Panc1 (cell line): ENCODE data around the gene SGIP1. TPM values are rescaled to one million over a fixed set of nuclear protein-coding genes. Genes with fewer than 3 reads are reported as not detected.

Experiments
- ATAC-seq: fragments of 200-7000 bp; cut with Tn5 transposase; 2 replicates; pipeline ENCODE4 v1.9.1; 2020; ENCODE audit warnings: mild to moderate bottlenecking, moderate library complexity
- BruUV-seq: library from RNA; stranded (reverse); fragments of 400-500 nt; replicated peaks from 2 replicates; lab custom pipeline; 2021; lab: Mats Ljungman, UMichigan
- CTCF ChIA-PET: fragments of 300-600 bp; sonication (Branson Sonifier 250); formaldehyde crosslinking; loops from one replicate; lab custom pipeline; 2022; ENCODE audit warnings: antibody characterized with exemption; lab: Charles Lee
- POLR2A ChIA-PET: fragments of 300-600 bp; sonication (Branson Sonifier 250); formaldehyde crosslinking; loops from one replicate; lab custom pipeline; 2022; ENCODE audit warnings: antibody characterized with exemption; lab: Charles Lee
- DNase-seq: peaks from one replicate; pipeline ENCODE4 v3.0.0-alpha.2; 2010; ENCODE audit warnings: low read depth, low spot score
- H3K27ac ChIP-seq: 2 replicates; pipeline ENCODE4 v1.5.1; 2011; ENCODE audit warnings: mild to moderate bottlenecking, low read length, inconsistent platforms
- H3K27me3 ChIP-seq: fragments of 200-500 bp; sonication (Bioruptor generic); 2 replicates; pipeline ENCODE4 v1.6.0; 2014; ENCODE audit warnings: low read length, inconsistent platforms; ENCODE audit not compliant: control insufficient read depth, insufficient read depth
- H3K36me3 ChIP-seq: fragments of 200-500 bp; sonication (Bioruptor generic); 2 replicates; pipeline ENCODE4 v1.5.1; 2014; ENCODE audit warnings: inconsistent platforms, mild to moderate bottlenecking, low read length, moderate library complexity; ENCODE audit not compliant: control insufficient read depth, insufficient read depth
- H3K4me1 ChIP-seq: 2 replicates; pipeline ENCODE4 v1.5.1; 2011; ENCODE audit warnings: inconsistent platforms, mild to moderate bottlenecking, low read length, moderate library complexity; ENCODE audit not compliant: control insufficient read depth, insufficient read depth
- H3K4me3 ChIP-seq, 2 experiments: 2 replicates each; pipeline ENCODE4 v1.5.1; 2011 to 2012; ENCODE audit warnings: low read depth in 2 of 2, low read length in 2 of 2, mild to moderate bottlenecking in 2 of 2, inconsistent platforms in 1 of 2, moderate library complexity in 1 of 2
- H3K9me3 ChIP-seq: fragments of 200-500 bp; sonication (Bioruptor generic); 2 replicates; pipeline ENCODE4 v1.5.1; 2014; ENCODE audit warnings: low read depth, mild to moderate bottlenecking, inconsistent platforms, low read length, moderate library complexity; ENCODE audit not compliant: control insufficient read depth, insufficient read depth
- POLR2AphosphoS5 ChIP-seq: IDR thresholded peaks from 2 replicates; pipeline ENCODE4 v1.6.1; 2012; ENCODE audit warnings: mild to moderate bottlenecking, low read depth, low read length, moderate library complexity
- SIN3A ChIP-seq: IDR thresholded peaks from 2 replicates; pipeline ENCODE4 v1.6.1; 2012; ENCODE audit warnings: low read depth, mild to moderate bottlenecking, low read length, moderate library complexity, borderline replicate concordance; ENCODE audit not compliant: insufficient read depth
- TCF7L2 ChIP-seq: IDR thresholded peaks from 2 replicates; pipeline ENCODE4 v1.6.1; 2011; ENCODE audit warnings: mild to moderate bottlenecking, low read depth, low read length, inconsistent platforms
- in situ Hi-C: cut with HindIII; loops from 2 replicates; pipeline ENCODE4 v1.10.0; 2016; ENCODE audit warnings: low sequenced_read_pairs, low pct_unique_long_range_greater_than_20kb
- intact Hi-C: fragments of 100-400 bp; cut with micrococcal nuclease; formaldehyde crosslinking; loops from one replicate; pipeline ENCODE4 v1.10.0; 2022; ENCODE audit not compliant: unreplicated experiment
- total RNA-seq: library from RNA; stranded (reverse); gene quantifications from one replicate; pipeline ENCODE4 v1.2.1, GENCODE V29; 2021; ENCODE audit not compliant: unreplicated experiment
- TF ChIP-seq, protein P1 (sequence below): fragments of 450-650 bp; IDR thresholded peaks from 2 replicates; pipeline ENCODE4 v1.5.1; 2017; ENCODE audit warnings: mild to moderate bottlenecking
- TF ChIP-seq, protein P2 (sequence below), 2 experiments: IDR thresholded peaks; 2 replicates each; pipeline ENCODE4 v1.6.1; 2011 to 2012; ENCODE audit warnings: low read depth in 2 of 2, control low read depth in 1 of 2, low read length in 1 of 2, mild to moderate bottlenecking in 1 of 2, moderate library complexity in 1 of 2; ENCODE audit not compliant: insufficient read depth in 1 of 2

SGIP1 gene
- total RNA-seq, 1 experiment from 2014 or later = 1.6 TPM

DNA sequence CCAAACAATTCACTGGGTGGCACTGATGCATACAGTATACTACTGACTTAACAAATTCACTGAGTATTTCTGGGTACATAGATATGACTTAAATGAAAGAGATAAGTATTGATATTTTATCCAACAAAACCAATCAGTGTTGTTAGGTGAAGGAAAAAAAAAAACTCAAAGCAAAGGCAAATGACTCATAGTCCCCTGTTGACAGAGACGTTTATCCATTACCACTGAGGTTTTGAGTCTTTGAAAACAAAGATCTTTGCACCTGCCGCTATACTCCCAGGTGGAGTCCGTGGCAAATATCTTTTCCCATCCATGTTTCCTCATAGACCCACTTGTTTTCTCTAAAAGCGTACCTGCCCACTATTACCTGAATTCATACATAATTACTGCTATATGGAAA, 236.7 kb downstream of the SGIP1 start:
- no peak overlapping the region for H3K27ac ChIP-seq
- DNase-seq (no peak), ATAC-seq (no peak)
- H3K4me3 ChIP-seq = no peak overlapping the region
- ChIA-PET POLR2A (no interaction called here), CTCF (no interaction called here)
- in situ Hi-C loops (no loop called here), intact Hi-C loops (no loop called here)
- TF ChIP-seq, protein P1, sequence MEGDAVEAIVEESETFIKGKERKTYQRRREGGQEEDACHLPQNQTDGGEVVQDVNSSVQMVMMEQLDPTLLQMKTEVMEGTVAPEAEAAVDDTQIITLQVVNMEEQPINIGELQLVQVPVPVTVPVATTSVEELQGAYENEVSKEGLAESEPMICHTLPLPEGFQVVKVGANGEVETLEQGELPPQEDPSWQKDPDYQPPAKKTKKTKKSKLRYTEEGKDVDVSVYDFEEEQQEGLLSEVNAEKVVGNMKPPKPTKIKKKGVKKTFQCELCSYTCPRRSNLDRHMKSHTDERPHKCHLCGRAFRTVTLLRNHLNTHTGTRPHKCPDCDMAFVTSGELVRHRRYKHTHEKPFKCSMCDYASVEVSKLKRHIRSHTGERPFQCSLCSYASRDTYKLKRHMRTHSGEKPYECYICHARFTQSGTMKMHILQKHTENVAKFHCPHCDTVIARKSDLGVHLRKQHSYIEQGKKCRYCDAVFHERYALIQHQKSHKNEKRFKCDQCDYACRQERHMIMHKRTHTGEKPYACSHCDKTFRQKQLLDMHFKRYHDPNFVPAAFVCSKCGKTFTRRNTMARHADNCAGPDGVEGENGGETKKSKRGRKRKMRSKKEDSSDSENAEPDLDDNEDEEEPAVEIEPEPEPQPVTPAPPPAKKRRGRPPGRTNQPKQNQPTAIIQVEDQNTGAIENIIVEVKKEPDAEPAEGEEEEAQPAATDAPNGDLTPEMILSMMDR = no peak
- TF ChIP-seq SIN3A (no peak), TCF7L2 (no peak), POLR2AphosphoS5 (no peak)
- TF ChIP-seq, protein P2, sequence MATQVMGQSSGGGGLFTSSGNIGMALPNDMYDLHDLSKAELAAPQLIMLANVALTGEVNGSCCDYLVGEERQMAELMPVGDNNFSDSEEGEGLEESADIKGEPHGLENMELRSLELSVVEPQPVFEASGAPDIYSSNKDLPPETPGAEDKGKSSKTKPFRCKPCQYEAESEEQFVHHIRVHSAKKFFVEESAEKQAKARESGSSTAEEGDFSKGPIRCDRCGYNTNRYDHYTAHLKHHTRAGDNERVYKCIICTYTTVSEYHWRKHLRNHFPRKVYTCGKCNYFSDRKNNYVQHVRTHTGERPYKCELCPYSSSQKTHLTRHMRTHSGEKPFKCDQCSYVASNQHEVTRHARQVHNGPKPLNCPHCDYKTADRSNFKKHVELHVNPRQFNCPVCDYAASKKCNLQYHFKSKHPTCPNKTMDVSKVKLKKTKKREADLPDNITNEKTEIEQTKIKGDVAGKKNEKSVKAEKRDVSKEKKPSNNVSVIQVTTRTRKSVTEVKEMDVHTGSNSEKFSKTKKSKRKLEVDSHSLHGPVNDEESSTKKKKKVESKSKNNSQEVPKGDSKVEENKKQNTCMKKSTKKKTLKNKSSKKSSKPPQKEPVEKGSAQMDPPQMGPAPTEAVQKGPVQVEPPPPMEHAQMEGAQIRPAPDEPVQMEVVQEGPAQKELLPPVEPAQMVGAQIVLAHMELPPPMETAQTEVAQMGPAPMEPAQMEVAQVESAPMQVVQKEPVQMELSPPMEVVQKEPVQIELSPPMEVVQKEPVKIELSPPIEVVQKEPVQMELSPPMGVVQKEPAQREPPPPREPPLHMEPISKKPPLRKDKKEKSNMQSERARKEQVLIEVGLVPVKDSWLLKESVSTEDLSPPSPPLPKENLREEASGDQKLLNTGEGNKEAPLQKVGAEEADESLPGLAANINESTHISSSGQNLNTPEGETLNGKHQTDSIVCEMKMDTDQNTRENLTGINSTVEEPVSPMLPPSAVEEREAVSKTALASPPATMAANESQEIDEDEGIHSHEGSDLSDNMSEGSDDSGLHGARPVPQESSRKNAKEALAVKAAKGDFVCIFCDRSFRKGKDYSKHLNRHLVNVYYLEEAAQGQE (IDR thresholded peaks at IDR 0.05; ENCODE audit: insufficient read depth in 1 of 2, low read depth in 2 of 2, low read length in 1 of 2) = no peak
- BruUV-seq = no TSS peak
- H3K4me1 ChIP-seq = no peaks in the 10 kb centered on the region
- no peaks in the 10 kb centered on the region for H3K36me3 ChIP-seq
- H3K9me3 ChIP-seq = no peaks in the 10 kb centered on the region
- H3K27me3 ChIP-seq = 0 out of 2 replicates have a peak, but pooled peaks cover 2% of the 10 kb centered on the region

GRCh38 chr1:66773227-66773626, 239.3 kb downstream of the SGIP1 start:
- in situ Hi-C loops (no loop called here), intact Hi-C loops (no loop called here)
- TF ChIP-seq TCF7L2 (no peak), POLR2AphosphoS5 (no peak), SIN3A (no peak)
- TF ChIP-seq, protein P2 (IDR thresholded peaks at IDR 0.05; ENCODE audit: insufficient read depth in 1 of 2, low read depth in 2 of 2, low read length in 1 of 2) = no peak
- TF ChIP-seq, protein P1 = no peak
- 0 out of 2 replicates have a peak, but pooled peaks cover 2% of the 10 kb centered on the region for H3K27me3 ChIP-seq
- no peak overlapping the region for H3K4me3 ChIP-seq
- no peak overlapping the region for H3K27ac ChIP-seq
- BruUV-seq = no TSS peak
- CTCF ChIA-PET = no interaction called here
- ATAC-seq = no peak
- POLR2A ChIA-PET = no interaction called here
- H3K36me3 ChIP-seq = no peaks in the 10 kb centered on the region
- no peaks in the 10 kb centered on the region for H3K4me1 ChIP-seq
- H3K9me3 ChIP-seq = no peaks in the 10 kb centered on the region
- no peak for DNase-seq
